ENCODE measurements around the gene CYP2A7.
A peak's percentile ranks its signal among the peaks of the same experiment; 100 is the strongest.
"Not testable (repeated sequence)": the region's sequence is repeated elsewhere in the genome, so short reads cannot be mapped to it uniquely, and the experiment has no call there.

CYP2A7 gene

GRCh38 chr19:40900521-40900920 is 18.5 kb upstream of the CYP2A7 start:
- DNase-seq (ENCODE audit: low spot score); in situ Hi-C loops (cut with MboI; ENCODE audit: low sequenced_read_pairs, unreplicated experiment): not testable (repeated sequence)

- DNase-seq (ENCODE audit: low spot score); in situ Hi-C loops (cut with MboI; ENCODE audit: low sequenced_read_pairs, unreplicated experiment): not testable (repeated sequence)
These were observed 17.9 kb upstream of the CYP2A7 start for GRCh38 chr19:40899964-40900363.

- in situ Hi-C loops (cut with MboI; ENCODE audit: low sequenced_read_pairs, unreplicated experiment); DNase-seq (ENCODE audit: low spot score): not testable (repeated sequence)
These were observed 15.1 kb upstream of the CYP2A7 start for GRCh38 chr19:40896843-40897789.

- in situ Hi-C loops (cut with MboI; ENCODE audit: low sequenced_read_pairs, unreplicated experiment), result no loop called here
- no peak for DNase-seq (ENCODE audit: low spot score)
- TF ChIP-seq CTCF (IDR thresholded peaks at IDR 0.05; ENCODE audit: borderline replicate concordance, control extremely low read depth, extremely low read depth, insufficient read depth, missing control alignments), result no peak
These were observed 14.4 kb upstream of the CYP2A7 start for GRCh38 chr19:40896418-40896796.

GRCh38 chr19:40893112-40893511 is 11.1 kb upstream of the CYP2A7 start:
- in situ Hi-C loops (cut with MboI; ENCODE audit: low sequenced_read_pairs, unreplicated experiment), result no loop called here
- DNase-seq (ENCODE audit: low spot score), result no peak
- no peak for TF ChIP-seq CTCF (IDR thresholded peaks at IDR 0.05; ENCODE audit: borderline replicate concordance, control extremely low read depth, extremely low read depth, insufficient read depth, missing control alignments)

GRCh38 chr19:40889366-40889765 is 7.3 kb upstream of the CYP2A7 start:
- TF ChIP-seq CTCF (IDR thresholded peaks at IDR 0.05; ENCODE audit: borderline replicate concordance, control extremely low read depth, extremely low read depth, insufficient read depth, missing control alignments), result no peak
- no peak for DNase-seq (ENCODE audit: low spot score)
- in situ Hi-C loops (cut with MboI; ENCODE audit: low sequenced_read_pairs, unreplicated experiment), result no loop called here

GRCh38 chr19:40888191-40888590 is 6.2 kb upstream of the CYP2A7 start:
- no peak for TF ChIP-seq CTCF (IDR thresholded peaks at IDR 0.05; ENCODE audit: borderline replicate concordance, control extremely low read depth, extremely low read depth, insufficient read depth, missing control alignments)
- in situ Hi-C loops (cut with MboI; ENCODE audit: low sequenced_read_pairs, unreplicated experiment), result no loop called here
- no peak for DNase-seq (ENCODE audit: low spot score)

- DNase-seq (ENCODE audit: low spot score); in situ Hi-C loops (cut with MboI; ENCODE audit: low sequenced_read_pairs, unreplicated experiment): not testable (repeated sequence)
These were observed 2.3 kb upstream of the CYP2A7 start for GRCh38 chr19:40884187-40884931.

GRCh38 chr19:40879349-40879748 is 2.7 kb downstream of the CYP2A7 start:
- in situ Hi-C loops (cut with MboI; ENCODE audit: low sequenced_read_pairs, unreplicated experiment); DNase-seq (ENCODE audit: low spot score): not testable (repeated sequence)

GRCh38 chr19:40875526-40875951 is 6.5 kb downstream of the CYP2A7 start:
- in situ Hi-C loops (cut with MboI; ENCODE audit: low sequenced_read_pairs, unreplicated experiment), result not testable (repeated sequence)
- peak; percentile 57 for DNase-seq (ENCODE audit: low spot score)

GRCh38 chr19:40874874-40875273 is 7.2 kb downstream of the CYP2A7 start:
- DNase-seq (ENCODE audit: low spot score); in situ Hi-C loops (cut with MboI; ENCODE audit: low sequenced_read_pairs, unreplicated experiment): not testable (repeated sequence)

GRCh38 chr19:40873873-40874272 is 8.2 kb downstream of the CYP2A7 start:
- DNase-seq (ENCODE audit: low spot score); in situ Hi-C loops (cut with MboI; ENCODE audit: low sequenced_read_pairs, unreplicated experiment): not testable (repeated sequence)
